Epithelial cell of proximal tubule (primary cell): ENCODE measurements around the gene CCDC8. TPM values are rescaled to one million over a fixed set of nuclear protein-coding genes. Genes with fewer than 3 reads are reported as not detected.
"Not testable (repeated sequence)": the region's sequence is repeated elsewhere in the genome, so short reads cannot be mapped to it uniquely, and the experiment has no call there.

ENCODE experiments used
- DNase-seq: peaks from one replicate; pipeline ENCODE4 v3.0.0-alpha.2; 2011; ENCODE audit warnings: low read depth
- H3K4me3 ChIP-seq: 2 replicates; pipeline ENCODE4 v1.5.1; 2011; ENCODE audit warnings: low read depth, mild to moderate bottlenecking, low read length
- CTCF ChIP-seq: conservative IDR thresholded peaks from 2 replicates; pipeline ENCODE4 v1.5.1; 2012; ENCODE audit warnings: low read depth, mild to moderate bottlenecking, low read length
- total RNA-seq: library from RNA; depleted of rRNA; stranded (reverse); fragments of >200 nt; gene quantifications from 2 replicates; pipeline ENCODE4 v1.2.3, GENCODE V29; 2015

The CCDC8 gene
- total RNA-seq, 1 donor from 2014 or later, result 14.1 TPM

GRCh38 chr19:46420056-46420455 is 6.7 kb upstream of the CCDC8 start:
- H3K4me3 ChIP-seq, result no peak overlapping the region
- TF ChIP-seq CTCF, result no peak
- no peak for DNase-seq

- DNase-seq, result not testable (repeated sequence)
- peak overlapping the region; percentile 44 for H3K4me3 ChIP-seq
These were observed 2.7 kb upstream of the CCDC8 start for GRCh38 chr19:46415804-46416709.

GRCh38 chr19:46414899-46415298 is 1.5 kb upstream of the CCDC8 start:
- not testable (repeated sequence) for DNase-seq, H3K4me3 ChIP-seq

- TF ChIP-seq CTCF, result no peak
- no peak for DNase-seq
- peak overlapping the region; percentile 63 for H3K4me3 ChIP-seq
These were observed 608 bp downstream of the CCDC8 start for GRCh38 chr19:46412650-46413261.

- H3K4me3 ChIP-seq, result peak overlapping the region; percentile 63
- no peak for DNase-seq
- no peak for TF ChIP-seq CTCF
These were observed 1.3 kb downstream of the CCDC8 start for GRCh38 chr19:46411925-46412649.

- DNase-seq, result no peak
- no peak for TF ChIP-seq CTCF
- H3K4me3 ChIP-seq, result peak overlapping the region; percentile 63
These were observed 2.1 kb downstream of the CCDC8 start for GRCh38 chr19:46411088-46411924.

GRCh38 chr19:46410205-46411087 is 2.9 kb downstream of the CCDC8 start:
- no peak for TF ChIP-seq CTCF
- no peak overlapping the region for H3K4me3 ChIP-seq
- no peak for DNase-seq
